Activated CD4-positive, alpha-beta T cell treated with anti-CD3 and anti-CD28 coated beads for 36 hours (primary cell): ENCODE measurements around the gene GNA15. TPM values are rescaled to one million over a fixed set of nuclear protein-coding genes. Genes with fewer than 3 reads are reported as not detected.
"Not testable (repeated sequence)": the region's sequence is repeated elsewhere in the genome, so short reads cannot be mapped to it uniquely, and the experiment has no call there.

Source experiments
- ATAC-seq: fragments of 200-7000 bp; cut with Tn5 transposase; one replicate; pipeline ENCODE4 v1.10.0; 2021; ENCODE audit warnings: mild to moderate bottlenecking, moderate library complexity
- CTCF ChIA-PET: fragments of 350-600 bp; sonication (Branson Sonifier 250); formaldehyde crosslinking; loops from one replicate; lab custom pipeline; 2021; ENCODE audit warnings: antibody characterized with exemption; lab: Charles Lee
- POLR2A ChIA-PET: fragments of 350-600 bp; sonication (Branson Sonifier 250); formaldehyde crosslinking; loops from one replicate; lab custom pipeline; 2021; ENCODE audit warnings: antibody characterized with exemption, inconsistent platforms; lab: Charles Lee
- DNase-seq: peaks from one replicate; pipeline ENCODE4 v3.0.0-alpha.2; 2020
- H3K27ac Mint-ChIP-seq: one replicate; pipeline ENCODE4 v1.8.0; 2021; ENCODE audit warnings: mixed read lengths
- H3K27me3 Mint-ChIP-seq: one replicate; pipeline ENCODE4 v1.8.0; 2021; ENCODE audit warnings: mixed read lengths
- H3K36me3 Mint-ChIP-seq: one replicate; pipeline ENCODE4 v1.8.0; 2021; ENCODE audit warnings: low read depth, mixed read lengths
- H3K4me1 Mint-ChIP-seq: one replicate; pipeline ENCODE4 v1.8.0; 2021; ENCODE audit warnings: mixed read lengths
- H3K4me3 Mint-ChIP-seq: one replicate; pipeline ENCODE4 v1.8.0; 2021; ENCODE audit warnings: mild to moderate bottlenecking, moderate library complexity, mixed read lengths
- H3K9me3 Mint-ChIP-seq: one replicate; pipeline ENCODE4 v1.8.0; 2021; ENCODE audit warnings: low read depth, mixed read lengths
- intact Hi-C, 2 experiments: fragments of 100-400 bp; cut with DNase I in 1 of 2; cut with micrococcal nuclease in 1 of 2; formaldehyde crosslinking; loops; one replicate each; pipeline versions ENCODE4 v1.14.2 to v1.15.1; 2022 to 2024; cut with DNase I, micrococcal nuclease
- total RNA-seq, 2 experiments: library from RNA; stranded (reverse); gene quantifications; one replicate each; pipeline ENCODE4 v1.2.3, GENCODE V29; 2021

Gene GNA15, protein sequence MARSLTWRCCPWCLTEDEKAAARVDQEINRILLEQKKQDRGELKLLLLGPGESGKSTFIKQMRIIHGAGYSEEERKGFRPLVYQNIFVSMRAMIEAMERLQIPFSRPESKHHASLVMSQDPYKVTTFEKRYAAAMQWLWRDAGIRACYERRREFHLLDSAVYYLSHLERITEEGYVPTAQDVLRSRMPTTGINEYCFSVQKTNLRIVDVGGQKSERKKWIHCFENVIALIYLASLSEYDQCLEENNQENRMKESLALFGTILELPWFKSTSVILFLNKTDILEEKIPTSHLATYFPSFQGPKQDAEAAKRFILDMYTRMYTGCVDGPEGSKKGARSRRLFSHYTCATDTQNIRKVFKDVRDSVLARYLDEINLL
- 10 to 100 TPM; 64.9 to 70.9 TPM for total RNA-seq

DNA sequence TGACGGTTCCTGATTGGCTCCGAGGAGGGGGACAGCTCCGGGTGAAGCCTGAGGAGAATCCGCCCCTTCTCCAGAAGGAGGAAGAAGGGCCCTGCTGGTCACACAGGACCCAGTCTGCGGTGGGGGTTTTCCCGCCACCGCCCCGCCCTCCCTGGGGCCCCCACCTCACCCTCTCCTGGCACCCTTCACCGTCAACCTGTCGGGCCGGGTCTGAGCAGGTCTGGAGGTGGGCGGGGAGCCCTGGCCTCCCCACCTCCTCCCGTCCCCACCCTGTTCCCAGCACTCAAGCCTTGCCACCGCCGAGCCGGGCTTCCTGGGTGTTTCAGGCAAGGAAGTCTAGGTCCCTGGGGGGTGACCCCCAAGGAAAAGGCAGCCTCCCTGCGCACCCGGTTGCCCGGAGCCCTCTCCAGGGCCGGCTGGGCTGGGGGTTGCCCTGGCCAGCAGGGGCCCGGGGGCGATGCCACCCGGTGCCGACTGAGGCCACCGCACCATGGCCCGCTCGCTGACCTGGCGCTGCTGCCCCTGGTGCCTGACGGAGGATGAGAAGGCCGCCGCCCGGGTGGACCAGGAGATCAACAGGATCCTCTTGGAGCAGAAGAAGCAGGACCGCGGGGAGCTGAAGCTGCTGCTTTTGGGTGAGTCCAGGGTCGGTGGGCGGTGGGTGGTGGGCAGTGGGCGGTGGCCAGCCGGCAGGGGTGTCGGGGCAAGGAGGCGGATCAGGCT lies at the start of gene GNA15:
GNA15 (plus strand) TSS at position 73 of the 723 bp plus-strand sequence; CDS start at position 491, 418 bp downstream.
- peaks cover 46% of the 10 kb centered on the region for H3K4me1 Mint-ChIP-seq
- CTCF ChIA-PET = interaction anchor here (0.9 to 1.5 kb wide), 2 partner anchors 9 to 174 kb away, joined by 3 to 5 read pairs; no protein-coding TSS in a partner anchor
- peaks cover 4% of the 10 kb centered on the region for H3K9me3 Mint-ChIP-seq
- H3K27ac Mint-ChIP-seq = peak within 1 kb of the TSS; percentile 72
- peaks cover 3% of the 10 kb centered on the region for H3K27me3 Mint-ChIP-seq
- H3K36me3 Mint-ChIP-seq = peaks cover 17% of the 10 kb centered on the region
- peak within 1 kb of the TSS; percentile 79 for H3K4me3 Mint-ChIP-seq
- POLR2A ChIA-PET = no interaction called here
- ATAC-seq (peak; percentile 34), DNase-seq (peak; percentile 73)
- intact Hi-C loops = no loop called here

DNA sequence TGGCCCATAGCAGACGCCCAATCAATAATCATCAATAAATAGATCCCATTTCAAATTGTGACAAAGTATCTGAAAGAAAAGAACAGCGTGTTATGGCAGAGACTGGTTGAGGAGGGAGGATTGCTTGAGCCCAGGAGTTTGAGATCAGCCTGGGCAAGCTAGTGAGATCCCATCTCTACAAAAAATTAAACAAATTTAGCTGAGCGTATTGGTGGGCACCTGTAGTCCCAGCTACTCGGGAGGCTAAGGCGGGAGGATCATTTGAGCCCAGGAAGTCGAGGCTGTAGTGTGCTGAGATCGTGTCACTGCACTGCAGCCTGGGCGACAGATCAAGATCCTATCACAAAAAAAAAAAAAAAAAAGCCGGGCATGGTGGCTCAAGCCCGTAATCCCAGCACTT lies 48.1 kb upstream of the GNA15 start:
- ChIA-PET POLR2A (no interaction called here), CTCF (interaction anchor here (0.5 to 1.7 kb wide), 2 partner anchors 9 to 16 kb away, joined by 3 to 6 read pairs; no protein-coding TSS in a partner anchor)
- no peak overlapping the region for H3K4me3 Mint-ChIP-seq
- DNase-seq = no peak
- intact Hi-C loops = no loop called here
- no peak overlapping the region for H3K27ac Mint-ChIP-seq
- no peaks in the 10 kb centered on the region for H3K4me1 Mint-ChIP-seq
- H3K36me3 Mint-ChIP-seq = no peaks in the 10 kb centered on the region
- H3K27me3 Mint-ChIP-seq = no peaks in the 10 kb centered on the region
- no peaks in the 10 kb centered on the region for H3K9me3 Mint-ChIP-seq
- no peak for ATAC-seq

DNA sequence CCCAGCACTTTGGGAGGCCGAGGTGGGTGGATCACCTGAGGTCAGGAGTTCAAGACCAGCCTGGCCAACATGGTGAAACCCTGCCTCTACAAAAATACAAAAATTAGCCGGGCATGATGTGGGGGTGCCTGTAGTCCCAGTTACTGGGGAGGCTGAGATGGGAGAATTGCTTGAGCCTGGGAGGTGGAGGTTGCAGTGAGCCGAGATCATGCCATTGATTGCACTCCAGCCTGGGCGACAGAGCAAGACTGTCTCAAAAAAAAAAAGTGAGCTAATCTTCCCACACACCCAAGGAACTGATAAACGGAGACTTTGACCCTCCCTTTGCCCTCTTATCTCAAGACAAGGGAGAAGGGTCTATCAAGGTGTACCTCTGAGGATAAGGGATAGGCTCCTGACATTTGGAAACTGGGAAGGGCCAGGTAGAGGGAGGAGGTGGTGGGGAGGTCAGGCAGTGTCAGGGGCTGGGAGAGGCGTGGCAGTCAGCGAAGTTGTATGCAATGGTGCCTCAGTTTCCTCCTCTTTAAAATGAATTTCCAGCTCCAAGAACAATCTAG lies 46.5 kb upstream of the GNA15 start:
- H3K4me1 Mint-ChIP-seq, H3K9me3 Mint-ChIP-seq, POLR2A ChIA-PET, DNase-seq, H3K36me3 Mint-ChIP-seq, H3K27me3 Mint-ChIP-seq, ATAC-seq, H3K27ac Mint-ChIP-seq, H3K4me3 Mint-ChIP-seq, intact Hi-C loops: not testable (repeated sequence)
- CTCF ChIA-PET = interaction anchor here (0.7 to 1.7 kb wide), 2 partner anchors 14 to 58 kb away, joined by 3 to 6 read pairs; no protein-coding TSS in a partner anchor

DNA sequence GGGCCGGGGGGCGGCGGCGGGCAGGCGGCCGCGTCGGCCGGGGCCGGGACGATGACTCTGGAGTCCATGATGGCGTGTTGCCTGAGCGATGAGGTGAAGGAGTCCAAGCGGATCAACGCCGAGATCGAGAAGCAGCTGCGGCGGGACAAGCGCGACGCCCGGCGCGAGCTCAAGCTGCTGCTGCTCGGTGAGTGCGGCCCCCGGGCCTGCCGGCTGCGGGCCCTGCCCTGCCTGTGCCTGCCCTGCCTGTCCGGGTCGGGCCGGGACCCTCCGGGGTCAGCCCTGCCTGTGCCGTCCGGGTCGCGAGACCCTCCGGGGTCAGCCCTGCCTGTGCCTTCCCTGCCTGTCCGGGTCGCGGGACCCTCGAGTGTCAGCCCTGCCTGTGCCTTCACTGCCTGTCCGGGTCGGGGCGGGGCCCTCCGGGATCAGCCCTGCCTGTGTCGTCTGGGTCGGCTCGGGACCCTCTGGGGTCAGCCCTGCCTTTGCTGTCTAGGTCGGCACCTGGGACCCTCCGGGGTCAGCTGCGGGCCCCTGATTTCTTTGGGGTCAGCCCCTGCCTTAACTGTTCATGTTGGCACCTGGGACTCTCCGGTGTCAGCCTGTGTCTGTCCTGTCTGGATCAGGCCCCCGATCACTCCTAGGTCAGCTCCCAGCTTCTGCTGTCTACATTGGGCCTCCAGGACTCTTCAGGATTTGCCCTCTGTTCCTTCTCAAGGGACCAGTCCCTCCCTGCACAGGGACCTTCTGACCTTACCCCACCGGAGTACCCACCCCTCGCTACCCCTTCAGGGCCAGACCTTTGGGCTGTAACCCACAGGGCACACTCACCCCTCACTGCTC lies 41.0 kb upstream of the GNA15 start:
- CTCF ChIA-PET = interaction anchor here (1.3 kb wide), 1 partner anchor 19 kb away, joined by 3 read pairs; no protein-coding TSS in a partner anchor
- Mint-ChIP-seq H3K4me3 (peak overlapping the region; percentile 74), H3K27ac (no peak overlapping the region), H3K4me1 (peaks cover 26% of the 10 kb centered on the region), H3K9me3 (no peaks in the 10 kb centered on the region), H3K27me3 (no peaks in the 10 kb centered on the region), H3K36me3 (no peaks in the 10 kb centered on the region)
- intact Hi-C loops = loop anchor here in 1 of 2 experiments (1.0 kb wide), 5 partner anchors 19 to 310 kb away; partner anchors contain the start of genes NCLN and THOP1
- peak; percentile 45 for ATAC-seq
- DNase-seq = peak; percentile 68
- POLR2A ChIA-PET = no interaction called here

DNA sequence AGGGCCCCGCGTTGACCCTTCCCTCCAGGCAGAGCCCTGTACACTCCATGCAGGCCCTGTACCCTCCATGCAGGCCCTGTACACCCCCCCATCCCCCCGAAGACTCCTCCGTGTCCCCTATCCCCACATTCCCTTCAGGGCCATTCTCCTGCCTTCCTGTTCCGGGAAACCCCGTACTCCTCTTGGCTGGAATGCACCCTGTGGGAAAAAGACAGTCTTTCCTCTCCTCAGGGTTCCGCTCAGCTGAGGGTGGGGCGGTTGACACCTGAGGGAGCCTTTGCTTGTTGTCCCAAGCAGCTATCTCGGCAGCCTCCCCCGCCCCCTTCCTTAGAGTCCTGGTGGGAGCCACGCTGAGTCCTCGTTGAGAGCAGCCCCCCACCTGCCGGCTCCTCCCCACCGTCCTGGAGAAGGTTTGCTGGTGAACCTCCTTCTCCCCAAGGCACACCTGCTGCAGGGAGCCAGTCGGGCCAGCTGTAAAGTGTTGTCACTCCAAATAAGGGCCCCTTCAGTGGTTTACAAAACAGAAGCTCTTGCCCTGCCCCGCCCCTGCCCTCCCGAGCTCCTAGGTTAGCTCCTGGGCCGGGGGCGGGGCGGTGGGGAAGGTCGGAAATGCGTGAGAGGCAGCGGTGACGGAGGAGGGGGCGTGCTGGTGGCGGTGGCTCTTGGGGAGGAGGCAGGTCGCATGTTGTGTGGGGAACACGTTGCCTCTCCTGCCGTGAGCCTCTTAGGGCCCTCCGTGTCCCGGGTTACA lies 40.2 kb upstream of the GNA15 start:
- ChIA-PET POLR2A (no interaction called here), CTCF (interaction anchor here (0.7 to 1.3 kb wide), 3 partner anchors 13 to 133 kb away, joined by 3 to 4 read pairs (median 3); no protein-coding TSS in a partner anchor)
- intact Hi-C loops = no loop called here
- Mint-ChIP-seq H3K27me3 (no peaks in the 10 kb centered on the region), H3K36me3 (no peaks in the 10 kb centered on the region), H3K4me1 (peaks cover 28% of the 10 kb centered on the region), H3K27ac (no peak overlapping the region), H3K9me3 (no peaks in the 10 kb centered on the region), H3K4me3 (peak overlapping the region; percentile 74)
- DNase-seq = peak; percentile 74
- peak; percentile 9 for ATAC-seq

DNA sequence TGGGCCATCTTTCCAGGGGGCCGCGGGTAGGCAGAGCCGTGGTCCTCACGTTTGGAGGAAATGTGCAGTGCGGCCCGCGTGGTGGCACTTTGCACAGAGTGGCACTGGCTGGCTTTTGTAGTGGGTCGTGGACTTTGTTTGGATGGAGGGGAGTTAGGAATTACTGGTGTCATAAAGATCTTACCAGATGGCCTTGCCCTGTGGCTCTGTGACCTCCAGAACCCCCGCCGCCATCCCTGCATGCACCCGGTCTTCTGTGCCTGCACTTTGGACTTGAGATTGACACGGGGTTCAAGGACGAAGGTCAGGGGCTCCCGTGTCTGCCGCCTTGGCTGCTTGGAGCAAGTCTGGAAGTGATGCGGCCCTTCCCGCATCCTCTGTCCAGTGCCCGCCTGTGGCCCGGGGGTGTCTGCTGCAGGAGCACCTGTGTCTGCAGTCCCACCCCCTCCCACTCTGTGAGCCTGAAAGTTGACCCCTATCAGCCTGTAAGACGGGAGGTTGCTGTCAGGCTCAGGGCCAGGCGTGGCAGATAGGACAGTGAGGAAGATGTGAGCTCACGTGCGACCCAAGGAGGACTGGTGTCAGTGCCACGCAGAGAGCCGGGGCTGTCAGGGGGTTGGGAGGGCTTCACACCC lies 39.4 kb upstream of the GNA15 start:
- Mint-ChIP-seq H3K36me3 (no peaks in the 10 kb centered on the region), H3K27me3 (no peaks in the 10 kb centered on the region), H3K9me3 (no peaks in the 10 kb centered on the region), H3K27ac (peak overlapping the region; percentile 25), H3K4me1 (peaks cover 28% of the 10 kb centered on the region), H3K4me3 (peak overlapping the region; percentile 74)
- DNase-seq (no peak), ATAC-seq (no peak)
- intact Hi-C loops = no loop called here
- CTCF ChIA-PET = interaction anchor here (0.7 to 1.3 kb wide), 4 partner anchors 8 to 134 kb away, joined by 3 to 4 read pairs (median 3); no protein-coding TSS in a partner anchor
- POLR2A ChIA-PET = no interaction called here

DNA sequence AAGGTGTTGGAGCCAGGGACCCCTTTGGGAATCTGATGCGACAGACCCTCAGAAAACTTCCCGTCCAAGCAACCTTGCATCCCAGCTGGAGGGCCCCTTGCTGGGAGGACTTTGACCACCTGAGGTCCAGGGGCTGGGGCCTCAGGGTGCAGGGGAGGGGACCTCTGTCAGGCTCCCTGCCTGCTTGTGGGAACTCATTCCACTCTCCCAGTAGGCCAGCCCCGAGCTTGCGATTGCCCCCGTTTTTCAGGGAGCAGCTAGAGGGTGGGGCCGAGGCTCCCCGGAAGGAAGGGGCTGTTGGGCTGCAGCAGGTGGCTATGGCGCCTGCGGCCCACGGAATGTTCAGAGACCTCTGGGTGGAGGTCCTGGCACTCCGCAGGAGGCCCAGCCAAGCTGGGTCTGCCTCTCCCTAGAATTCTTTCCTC lies 38.9 kb upstream of the GNA15 start:
- POLR2A ChIA-PET = no interaction called here
- Mint-ChIP-seq H3K9me3 (no peaks in the 10 kb centered on the region), H3K4me3 (no peak overlapping the region), H3K4me1 (peaks cover 28% of the 10 kb centered on the region), H3K27ac (no peak overlapping the region), H3K36me3 (no peaks in the 10 kb centered on the region), H3K27me3 (no peaks in the 10 kb centered on the region)
- intact Hi-C loops = no loop called here
- no peak for DNase-seq
- CTCF ChIA-PET = interaction anchor here (0.7 to 1.1 kb wide), 2 partner anchors 9 to 12 kb away, joined by 3 read pairs; no protein-coding TSS in a partner anchor
- no peak for ATAC-seq

DNA sequence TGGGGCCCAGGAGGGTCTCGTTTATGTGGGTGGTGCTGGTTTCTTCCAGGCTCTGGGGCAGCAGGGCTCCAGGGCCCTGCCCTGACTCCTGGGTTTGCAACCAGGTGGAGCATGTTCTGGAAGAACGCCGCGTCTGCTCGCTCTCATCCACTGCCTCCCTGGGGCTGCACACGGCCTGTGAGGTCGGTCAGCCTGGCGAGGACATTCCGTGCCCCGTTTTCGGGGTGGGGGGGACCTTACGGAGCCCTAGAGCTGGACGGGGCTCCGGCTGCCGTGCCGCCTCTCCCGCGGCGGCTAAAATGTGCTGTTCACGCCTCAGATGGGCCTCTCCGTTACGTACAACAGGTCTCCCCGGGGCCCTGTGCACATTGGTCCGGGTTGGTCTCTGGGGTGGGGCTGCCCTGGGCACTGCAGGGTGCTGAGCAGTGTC lies 38.4 kb upstream of the GNA15 start:
- H3K9me3 Mint-ChIP-seq = no peaks in the 10 kb centered on the region
- CTCF ChIA-PET = interaction anchor here (0.7 kb wide), 1 partner anchor 9 kb away, joined by 3 read pairs; no protein-coding TSS in a partner anchor
- no peak for ATAC-seq

DNA sequence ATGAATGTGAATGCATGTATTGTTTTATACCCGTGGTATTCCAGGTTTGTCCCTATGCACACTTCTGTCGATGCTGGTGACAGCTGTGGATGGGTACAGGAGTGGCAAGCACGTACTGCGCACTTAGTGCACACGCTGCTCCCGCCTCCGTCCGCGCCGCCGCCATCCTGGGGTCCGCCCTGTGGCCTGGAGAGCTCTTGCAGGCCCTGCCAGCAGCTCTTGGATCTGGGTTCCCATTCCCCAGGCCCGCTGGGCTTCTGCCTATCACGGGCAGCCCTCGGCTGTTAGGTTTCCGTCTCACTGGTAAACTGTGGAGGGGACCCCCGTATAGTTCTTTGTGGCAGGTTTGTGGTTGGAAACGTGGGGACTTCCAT lies 37.7 kb upstream of the GNA15 start:
- Mint-ChIP-seq H3K27ac (no peak overlapping the region), H3K4me1 (peaks cover 28% of the 10 kb centered on the region), H3K9me3 (no peaks in the 10 kb centered on the region), H3K36me3 (no peaks in the 10 kb centered on the region), H3K4me3 (no peak overlapping the region), H3K27me3 (no peaks in the 10 kb centered on the region)
- DNase-seq (no peak), ATAC-seq (no peak)
- CTCF ChIA-PET = interaction anchor here (0.7 to 1.1 kb wide), 2 partner anchors 8 to 11 kb away, joined by 3 to 4 read pairs; no protein-coding TSS in a partner anchor
- POLR2A ChIA-PET = no interaction called here
- intact Hi-C loops = no loop called here

More for the DNA sequence above, 38.4 kb upstream of the GNA15 start:
- no peak for DNase-seq
- intact Hi-C loops = no loop called here
- H3K4me3 Mint-ChIP-seq = no peak overlapping the region
- peaks cover 28% of the 10 kb centered on the region for H3K4me1 Mint-ChIP-seq
- H3K27me3 Mint-ChIP-seq = no peaks in the 10 kb centered on the region
- no peak overlapping the region for H3K27ac Mint-ChIP-seq
- POLR2A ChIA-PET = no interaction called here
- no peaks in the 10 kb centered on the region for H3K36me3 Mint-ChIP-seq
